GM13977 (cell line): ENCODE results near the gene TSHZ2.

Experiments used
- DNase-seq: peaks from one replicate; pipeline ENCODE4 v3.0.0; 2012; ENCODE audit warnings: low spot score
- in situ Hi-C: fragments of 300-500 bp; cut with MboI; formaldehyde crosslinking; loops from one replicate; pipeline ENCODE4 v1.12.0; 2022; ENCODE audit warnings: low sequenced_read_pairs, low pct_unique_long_range_greater_than_20kb, mixed read lengths, inconsistent platforms; ENCODE audit not compliant: unreplicated experiment
- TF ChIP-seq, protein P1 (sequence below): IDR thresholded peaks from 2 replicates; pipeline ENCODE4 v1.5.1; 2012; ENCODE audit warnings: mild to moderate bottlenecking, control low read depth; ENCODE audit not compliant: insufficient read depth; ENCODE audit errors: extremely low read depth, missing control alignments

Gene TSHZ2

DNA sequence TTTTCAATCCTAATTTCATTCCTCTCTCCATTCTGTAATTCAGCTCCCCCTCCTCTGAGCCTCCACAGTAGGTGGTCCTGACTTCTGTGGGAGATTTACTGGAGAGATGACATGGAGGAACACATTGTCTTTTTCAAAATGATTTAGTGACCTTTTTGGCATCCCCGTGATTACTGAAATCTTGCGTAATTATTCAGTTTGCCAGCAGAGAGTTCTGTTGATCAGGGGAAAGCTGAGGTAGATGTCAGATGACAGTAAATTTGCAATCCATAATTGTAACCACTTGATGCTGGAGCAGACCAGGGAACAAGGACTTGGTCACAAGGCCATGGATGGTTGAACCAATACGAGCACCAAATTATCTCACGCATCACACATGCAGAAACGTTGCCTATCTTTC lies 302.2 kb downstream of the TSHZ2 start:
- TF ChIP-seq, protein P1, sequence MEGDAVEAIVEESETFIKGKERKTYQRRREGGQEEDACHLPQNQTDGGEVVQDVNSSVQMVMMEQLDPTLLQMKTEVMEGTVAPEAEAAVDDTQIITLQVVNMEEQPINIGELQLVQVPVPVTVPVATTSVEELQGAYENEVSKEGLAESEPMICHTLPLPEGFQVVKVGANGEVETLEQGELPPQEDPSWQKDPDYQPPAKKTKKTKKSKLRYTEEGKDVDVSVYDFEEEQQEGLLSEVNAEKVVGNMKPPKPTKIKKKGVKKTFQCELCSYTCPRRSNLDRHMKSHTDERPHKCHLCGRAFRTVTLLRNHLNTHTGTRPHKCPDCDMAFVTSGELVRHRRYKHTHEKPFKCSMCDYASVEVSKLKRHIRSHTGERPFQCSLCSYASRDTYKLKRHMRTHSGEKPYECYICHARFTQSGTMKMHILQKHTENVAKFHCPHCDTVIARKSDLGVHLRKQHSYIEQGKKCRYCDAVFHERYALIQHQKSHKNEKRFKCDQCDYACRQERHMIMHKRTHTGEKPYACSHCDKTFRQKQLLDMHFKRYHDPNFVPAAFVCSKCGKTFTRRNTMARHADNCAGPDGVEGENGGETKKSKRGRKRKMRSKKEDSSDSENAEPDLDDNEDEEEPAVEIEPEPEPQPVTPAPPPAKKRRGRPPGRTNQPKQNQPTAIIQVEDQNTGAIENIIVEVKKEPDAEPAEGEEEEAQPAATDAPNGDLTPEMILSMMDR: no peak
- in situ Hi-C loops: no loop called here

DNA sequence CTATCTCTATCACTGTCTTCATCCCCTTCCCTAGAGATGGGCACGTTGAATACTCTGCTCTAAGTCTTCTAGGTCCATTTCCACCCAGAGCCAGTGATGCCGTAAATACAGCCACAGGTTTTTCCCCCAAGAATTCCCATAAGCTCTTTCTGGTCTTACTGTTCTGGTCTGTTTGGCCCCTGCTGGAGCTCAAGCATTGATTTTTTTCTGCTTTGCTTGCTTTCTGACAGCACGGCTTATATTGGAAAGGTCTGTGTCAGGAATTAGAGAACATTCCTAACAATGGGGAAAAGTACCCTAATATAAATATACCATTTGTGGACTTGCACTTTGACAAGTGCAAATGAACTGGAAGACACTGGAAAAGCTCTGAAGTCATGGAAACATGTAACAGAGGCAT lies 302.6 kb downstream of the TSHZ2 start:
- no peak for DNase-seq
- in situ Hi-C loops: no loop called here
- TF ChIP-seq, protein P1: no peak

More for the DNA sequence above, 302.2 kb downstream of the TSHZ2 start:
- no peak for DNase-seq

DNA sequence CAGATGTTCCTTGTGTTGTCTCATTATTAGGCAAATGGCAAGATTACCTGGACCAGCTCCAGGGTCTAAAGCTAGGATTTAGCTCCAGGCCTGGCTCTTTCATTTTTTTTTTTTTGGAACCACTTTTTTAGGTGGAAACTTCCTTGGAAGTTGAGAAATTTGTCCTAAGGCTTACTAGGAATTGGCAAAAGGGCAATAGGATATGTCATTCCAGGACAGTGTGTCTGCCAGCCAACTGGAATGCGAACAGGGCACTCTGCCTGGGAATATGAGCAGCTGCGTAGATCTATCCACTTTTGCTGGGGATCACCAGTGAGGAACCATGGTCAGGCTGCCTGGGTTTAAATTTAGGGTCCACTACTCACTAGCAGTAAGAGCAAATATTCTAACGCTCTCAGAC lies 304.0 kb downstream of the TSHZ2 start:
- DNase-seq: no peak
- in situ Hi-C loops: no loop called here
- TF ChIP-seq, protein P1: no peak

DNA sequence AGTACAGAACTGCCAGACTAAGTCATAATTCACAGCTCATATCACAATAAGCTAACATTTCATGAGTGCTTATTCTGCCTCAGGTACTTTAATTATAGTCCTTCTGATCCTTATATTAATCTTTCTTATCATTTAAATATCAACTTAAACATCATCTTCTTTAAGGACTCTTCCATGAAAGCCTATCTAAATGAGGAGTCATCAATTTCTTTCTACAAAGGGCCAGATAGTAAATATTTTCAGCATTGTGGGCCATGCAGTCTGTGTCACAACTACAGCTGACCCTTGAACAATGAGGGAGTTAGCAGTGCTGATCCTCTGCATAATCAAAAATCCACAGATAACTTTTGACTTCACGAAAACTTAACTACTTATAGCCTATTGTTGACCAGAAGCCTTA lies 306.4 kb downstream of the TSHZ2 start:
- no peak for DNase-seq
- in situ Hi-C loops: no loop called here
- TF ChIP-seq, protein P1: no peak

DNA sequence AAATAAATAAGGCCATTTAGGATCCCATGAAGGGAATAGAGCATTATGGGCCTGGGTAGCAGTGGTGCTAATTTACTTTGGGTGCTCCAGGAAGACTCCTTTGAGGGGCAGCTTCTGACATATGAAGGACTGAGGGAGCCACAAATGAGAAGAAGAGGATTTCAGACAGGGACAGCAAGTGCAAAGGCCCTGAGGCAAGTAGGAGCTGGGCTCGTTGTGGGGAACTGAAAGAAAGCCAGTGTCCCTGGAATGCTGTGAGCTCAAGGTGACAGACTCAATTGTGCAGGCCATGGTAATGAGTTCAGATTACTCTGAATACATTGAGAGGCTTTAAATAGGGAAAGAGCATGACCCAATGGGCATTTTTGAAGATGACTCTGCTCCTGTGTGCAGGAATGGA lies 307.6 kb downstream of the TSHZ2 start:
- in situ Hi-C loops: no loop called here
- TF ChIP-seq, protein P1: no peak

DNA sequence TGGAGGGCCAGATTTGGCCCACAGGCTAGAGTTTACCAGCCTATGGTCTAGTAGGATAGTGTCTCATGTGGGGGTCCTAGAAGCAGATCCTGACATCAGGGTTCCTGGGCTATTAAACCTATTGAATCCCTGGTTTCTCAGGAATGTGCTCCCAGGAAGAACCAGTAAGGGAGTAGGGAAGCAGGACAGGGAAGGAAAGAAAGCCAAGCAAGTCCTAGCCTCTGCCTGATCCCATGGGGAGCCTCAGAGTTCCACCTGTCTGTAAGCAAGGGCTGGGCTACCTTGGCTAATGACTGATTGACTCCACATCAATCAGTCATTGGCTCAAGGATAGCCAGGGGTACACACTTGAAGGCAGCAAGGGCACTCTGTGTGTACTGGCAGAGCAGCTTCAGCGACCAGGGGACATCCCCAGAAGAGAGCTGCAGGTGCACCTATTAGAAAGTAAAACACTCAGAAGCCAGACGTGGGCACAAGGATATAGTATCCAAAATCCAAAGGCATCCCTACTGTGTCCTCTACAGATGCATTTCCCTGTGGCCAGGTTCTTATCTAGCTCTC lies 309.5 kb downstream of the TSHZ2 start:
- DNase-seq: no peak
- in situ Hi-C loops: no loop called here
- TF ChIP-seq, protein P1: no peak

More for the DNA sequence above, 307.6 kb downstream of the TSHZ2 start:
- DNase-seq: no peak
